UCSD-AML1 (cell line): Measurements from ENCODE around the gene RALGPS1.

Source experiments
- DNase-seq: peaks from one replicate; lab custom pipeline; 2025; ENCODE audit not compliant: unreplicated experiment; lab: John Stamatoyannopoulos, UW

Gene RALGPS1

GRCh38 chr9:127149010-127149409 lies 234.4 kb downstream of the RALGPS1 start:
- no peak for DNase-seq

GRCh38 chr9:127149463-127150390 lies 235.1 kb downstream of the RALGPS1 start:
- DNase-seq, result no peak

GRCh38 chr9:127153501-127153900 lies 238.9 kb downstream of the RALGPS1 start:
- no peak for DNase-seq

GRCh38 chr9:127154003-127154389 lies 239.4 kb downstream of the RALGPS1 start:
- DNase-seq, result no peak

- no peak for DNase-seq
These were observed 240.0 kb downstream of the RALGPS1 start for GRCh38 chr9:127154390-127155191.

- DNase-seq, result no peak
These were observed 240.9 kb downstream of the RALGPS1 start for GRCh38 chr9:127155314-127155960.

GRCh38 chr9:127158786-127159324 lies 244.3 kb downstream of the RALGPS1 start:
- DNase-seq, result no peak

- no peak for DNase-seq
These were observed 244.8 kb downstream of the RALGPS1 start for GRCh38 chr9:127159325-127159801.

GRCh38 chr9:127159949-127160610 lies 245.5 kb downstream of the RALGPS1 start:
- DNase-seq, result no peak

- no peak for DNase-seq
These were observed 246.6 kb downstream of the RALGPS1 start for GRCh38 chr9:127161081-127161624.

GRCh38 chr9:127162046-127162863 lies 247.7 kb downstream of the RALGPS1 start:
- no peak for DNase-seq

- no peak for DNase-seq
These were observed 248.3 kb downstream of the RALGPS1 start for GRCh38 chr9:127162864-127163365.

GRCh38 chr9:127163409-127163808 lies 248.8 kb downstream of the RALGPS1 start:
- DNase-seq, result peak; percentile 26

GRCh38 chr9:127165116-127165515 lies 250.5 kb downstream of the RALGPS1 start:
- DNase-seq, result no peak

- no peak for DNase-seq
These were observed 251.5 kb downstream of the RALGPS1 start for GRCh38 chr9:127166111-127166510.

- no peak for DNase-seq
These were observed 252.3 kb downstream of the RALGPS1 start for GRCh38 chr9:127166651-127167524.

- DNase-seq, result no peak
These were observed 253.2 kb downstream of the RALGPS1 start for GRCh38 chr9:127167560-127168326.
